Neural cell (in vitro differentiated cells): Measurements from ENCODE around the gene TEX261.

Experiments
- CTCF ChIP-seq: fragments of 450-650 bp; IDR thresholded peaks from 2 replicates; pipeline ENCODE4 v1.5.1; 2014; ENCODE audit warnings: antibody characterized with exemption, mild to moderate bottlenecking, moderate library complexity; ENCODE audit not compliant: poor library complexity, severe bottlenecking
- EP300 ChIP-seq: fragments of 450-650 bp; conservative IDR thresholded peaks from 2 replicates; pipeline ENCODE4 v1.6.1; 2014; ENCODE audit warnings: antibody characterized with exemption, mild to moderate bottlenecking, moderate library complexity; ENCODE audit not compliant: poor library complexity, severe bottlenecking
- EZH2 ChIP-seq: fragments of 200-600, 300-800 bp; shearing (Covaris generic), sonication (generic); IDR thresholded peaks from 2 replicates; pipeline ENCODE4 v1.6.1; 2014; ENCODE audit warnings: antibody characterized with exemption, low read length, borderline replicate concordance, mild to moderate bottlenecking; ENCODE audit not compliant: insufficient read depth, poor library complexity, severe bottlenecking
- MXI1 ChIP-seq: fragments of 450-650 bp; conservative IDR thresholded peaks from 2 replicates; pipeline ENCODE4 v1.6.1; 2014; ENCODE audit warnings: antibody characterized with exemption, mild to moderate bottlenecking; ENCODE audit not compliant: poor library complexity, severe bottlenecking
- POLR2AphosphoS5 ChIP-seq: IDR thresholded peaks from 2 replicates; pipeline ENCODE4 v1.6.1; 2012
- REST ChIP-seq: IDR thresholded peaks from 2 replicates; pipeline ENCODE4 v1.6.1; 2012; ENCODE audit warnings: borderline replicate concordance

- TF ChIP-seq CTCF = peak; percentile 62
- no peak for TF ChIP-seq EZH2
- TF ChIP-seq MXI1 = no peak
- no peak for TF ChIP-seq POLR2AphosphoS5
- TF ChIP-seq EP300 = no peak
- no peak for TF ChIP-seq REST
Measured at GRCh38 chr2:70995426-70995729, 705 bp upstream of the TEX261 start.
